CD4-positive, alpha-beta T cell treated with Interleukin-4 for 1 hour (primary cell): ENCODE measurements around the gene ZNF787.
A peak's percentile ranks its signal among the peaks of the same experiment; 100 is the strongest.

Experiments
- DNase-seq, 2 donors: peaks; one replicate each; pipeline ENCODE4 v3.0.0-alpha.2; 2020 to 2022

Gene ZNF787

DNA sequence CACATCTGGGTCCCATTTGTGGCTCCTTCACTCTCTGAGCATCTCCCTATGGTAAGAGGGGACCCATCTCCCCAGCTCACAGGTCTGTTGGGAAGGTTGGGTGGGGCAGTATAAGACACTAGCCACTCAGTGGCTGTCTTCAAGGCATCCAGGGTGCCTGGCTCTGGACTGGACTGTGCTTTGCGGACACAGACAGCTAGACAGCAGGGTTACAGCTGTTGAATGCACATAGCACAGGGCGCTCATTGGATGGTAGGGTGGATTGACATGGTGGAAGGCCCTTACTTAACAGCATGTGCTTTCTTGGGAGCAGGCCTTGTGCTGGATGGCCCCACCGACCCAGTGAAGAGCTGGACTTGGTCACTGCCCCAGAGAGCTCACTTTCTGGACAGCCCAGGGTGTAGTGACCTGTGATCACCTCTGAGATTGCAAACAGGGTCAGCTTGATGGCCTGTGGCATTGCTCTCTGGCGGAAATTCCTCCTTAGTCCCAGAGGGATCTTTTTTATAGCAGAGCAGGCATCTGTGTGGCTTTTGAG is 21.9 kb upstream of the ZNF787 start:
- no peak for DNase-seq

DNA sequence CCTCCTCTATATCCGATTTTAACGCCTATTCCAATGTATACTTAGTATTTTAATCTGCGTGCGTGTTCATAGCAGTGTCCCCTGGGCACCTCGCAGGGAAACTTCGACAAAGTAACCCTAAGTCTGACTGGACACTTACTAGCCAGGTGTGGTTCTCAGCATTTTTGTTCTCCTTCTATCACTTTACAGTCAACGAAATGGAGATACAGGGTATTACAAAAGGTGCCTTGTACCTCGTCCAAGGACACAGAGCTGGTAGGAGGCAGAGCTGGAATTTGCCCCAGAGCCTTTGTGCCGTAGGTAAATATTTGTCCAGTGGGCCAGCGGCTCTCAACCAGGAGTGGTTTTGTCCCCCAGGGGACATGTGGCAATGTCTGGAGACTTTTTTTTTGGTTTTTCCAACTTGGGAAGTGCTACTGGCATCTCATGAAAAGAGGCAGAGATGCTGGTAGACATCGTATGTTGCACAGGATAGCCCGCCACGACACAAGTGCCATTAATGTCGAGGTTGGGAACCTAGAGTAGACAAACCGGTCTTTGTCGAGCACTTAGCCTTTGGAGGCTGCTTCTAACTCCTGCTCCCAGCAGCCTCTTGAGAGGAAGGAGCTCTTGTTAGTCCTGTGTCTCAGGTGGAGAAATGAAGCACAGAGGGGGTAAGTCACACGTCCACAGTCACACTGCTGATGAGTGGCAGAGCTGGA is 21.1 kb upstream of the ZNF787 start:
- DNase-seq = no peak

DNA sequence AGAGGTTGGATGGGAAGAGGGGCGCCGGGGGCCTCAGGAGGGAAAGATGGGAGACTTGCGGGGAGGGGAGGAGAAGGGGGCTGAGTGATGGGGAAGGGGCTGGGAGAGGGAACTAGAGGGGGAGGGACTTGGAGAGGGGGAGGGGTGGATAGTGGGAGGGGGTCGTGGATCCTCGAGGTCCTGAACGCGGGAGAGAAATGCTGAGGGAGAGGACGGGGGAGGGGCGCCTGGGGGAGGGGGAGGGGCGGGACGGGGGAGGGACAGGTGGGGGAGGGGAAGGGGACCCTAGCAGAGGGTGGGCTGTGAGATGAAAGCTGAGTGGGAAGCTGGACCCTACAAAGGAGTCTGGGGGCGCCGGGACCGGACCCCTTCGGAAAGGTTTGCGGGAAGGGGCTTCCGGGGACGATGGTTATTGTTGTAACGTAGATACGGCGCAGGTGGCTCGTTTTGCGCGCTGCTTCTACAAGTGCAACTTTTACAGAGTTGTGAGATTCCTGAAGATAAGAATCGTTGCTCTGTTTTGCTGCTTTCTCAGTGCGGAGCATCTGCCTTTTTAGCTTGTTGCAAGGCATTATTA is 20.4 kb upstream of the ZNF787 start:
- DNase-seq = peak in 1 of 2 donors; percentile 33

DNA sequence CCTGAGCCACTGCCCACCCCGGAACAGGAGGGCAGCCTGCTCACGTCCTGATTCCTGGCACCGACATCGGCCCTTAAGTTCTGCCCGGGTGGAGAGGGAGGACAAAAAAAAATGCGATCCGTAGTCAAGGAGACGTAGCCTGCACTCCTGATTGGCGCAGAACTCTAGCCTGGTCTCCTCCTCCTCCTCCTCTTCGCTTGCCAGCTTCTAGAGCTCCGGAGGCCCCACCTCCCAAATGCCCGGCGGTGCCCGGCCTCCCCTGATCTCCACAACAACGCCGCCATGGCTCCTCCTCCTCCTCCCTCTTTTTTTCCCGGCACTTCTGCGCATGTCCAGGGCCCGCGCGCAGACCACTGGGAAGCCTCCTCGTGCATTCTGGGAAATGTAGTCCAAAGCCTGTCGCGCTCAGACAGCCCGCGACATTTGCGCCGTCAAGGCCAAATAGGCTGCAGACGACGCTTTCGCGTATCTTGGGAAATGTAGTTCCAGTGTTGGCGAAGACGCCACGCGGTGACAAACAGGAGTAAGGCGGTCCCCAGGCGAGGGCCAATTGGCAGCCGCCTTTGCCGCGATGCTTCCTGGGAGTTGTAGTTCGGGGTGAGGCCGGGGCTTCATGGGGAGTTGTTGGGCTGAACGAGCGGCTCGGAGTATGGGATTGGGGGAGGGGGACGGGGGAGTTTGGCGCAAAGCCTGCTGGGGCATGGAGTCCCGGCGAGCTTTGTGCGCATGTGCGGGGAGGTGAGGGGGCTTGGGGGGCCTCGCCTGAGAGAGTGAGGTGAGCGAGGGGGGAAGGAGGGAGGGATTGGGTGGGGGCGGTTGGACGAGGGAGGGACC is 19.7 kb upstream of the ZNF787 start, which contains the start of gene ZNF444:
TSS of gene ZNF444 (plus strand) at position 705 of the 834 bp plus-strand sequence. CDS start 5,625 bp downstream, outside the sequence.
- DNase-seq = peak; percentile 100

DNA sequence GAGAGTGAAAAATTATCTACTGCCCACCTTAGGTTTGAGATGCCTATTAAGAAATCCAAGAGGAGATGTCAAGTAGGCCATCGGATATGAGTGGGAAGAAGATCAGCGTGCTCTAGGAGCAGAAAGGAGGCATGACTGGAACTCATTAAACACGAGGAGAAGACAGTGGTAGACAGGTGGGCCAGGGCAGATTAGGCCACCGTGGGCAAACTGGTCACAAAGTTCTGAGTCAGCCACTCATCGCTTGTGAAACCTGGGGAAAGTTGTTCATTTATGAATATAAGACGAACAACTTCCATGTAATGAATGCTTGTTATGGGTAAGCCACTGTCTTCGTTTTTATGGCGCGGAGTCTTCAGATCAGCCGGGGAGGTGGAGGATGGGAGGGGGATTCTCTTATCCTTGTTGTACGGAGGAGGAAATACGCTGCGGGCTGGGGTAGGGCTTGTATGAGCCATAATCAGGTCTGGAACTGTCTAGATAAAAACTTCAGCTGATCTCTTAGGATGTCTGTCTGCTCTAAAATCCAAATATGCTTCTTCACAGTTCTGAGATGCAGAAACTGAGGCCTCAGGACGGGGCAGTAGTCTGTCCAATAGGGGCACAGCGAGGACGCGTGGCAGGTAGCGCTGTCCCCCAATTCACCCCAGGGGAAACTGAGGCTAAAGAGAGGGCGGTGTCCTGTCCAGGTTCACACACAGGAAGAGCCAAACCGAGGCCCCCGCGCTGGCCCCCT is 18.9 kb upstream of the ZNF787 start:
- DNase-seq = no peak

DNA sequence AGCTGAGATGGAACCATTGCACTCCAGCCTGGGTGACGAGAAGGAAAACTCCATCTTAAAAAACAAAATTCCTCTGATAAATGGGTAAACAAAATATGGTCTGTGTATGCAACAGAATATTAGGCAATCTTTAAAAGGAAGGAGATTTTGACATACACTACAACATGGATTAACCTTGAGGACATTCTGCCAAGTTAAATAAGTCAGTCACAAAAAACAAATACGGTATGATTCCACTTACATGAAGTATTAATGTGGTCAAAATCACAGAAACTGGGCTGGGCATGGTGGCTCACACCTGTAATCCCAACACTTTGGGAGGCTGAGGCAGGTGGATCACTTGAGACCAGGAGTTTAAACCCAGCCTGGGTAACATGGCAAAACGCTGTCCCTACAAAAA is 17.0 kb upstream of the ZNF787 start:
- no peak for DNase-seq

DNA sequence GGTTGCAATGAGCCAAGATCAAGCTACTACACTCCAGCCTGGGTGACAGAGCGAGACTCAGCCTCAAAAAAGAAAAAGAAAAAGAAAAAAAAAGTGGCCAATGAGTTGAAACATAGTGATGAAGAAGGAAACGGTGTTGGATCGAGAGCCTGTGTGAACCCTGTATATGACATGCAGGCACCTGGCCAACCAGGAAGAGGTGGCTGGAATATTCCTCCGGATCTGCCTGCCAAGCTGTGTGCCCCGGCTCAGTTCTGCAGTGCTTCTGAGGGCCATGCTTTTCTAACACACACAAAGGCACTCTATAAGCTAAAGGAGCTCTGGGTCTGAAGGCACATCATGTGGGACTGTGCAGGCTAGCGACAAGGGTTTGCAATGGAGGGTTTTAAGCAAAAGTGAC is 16.3 kb upstream of the ZNF787 start:
- DNase-seq = no peak

DNA sequence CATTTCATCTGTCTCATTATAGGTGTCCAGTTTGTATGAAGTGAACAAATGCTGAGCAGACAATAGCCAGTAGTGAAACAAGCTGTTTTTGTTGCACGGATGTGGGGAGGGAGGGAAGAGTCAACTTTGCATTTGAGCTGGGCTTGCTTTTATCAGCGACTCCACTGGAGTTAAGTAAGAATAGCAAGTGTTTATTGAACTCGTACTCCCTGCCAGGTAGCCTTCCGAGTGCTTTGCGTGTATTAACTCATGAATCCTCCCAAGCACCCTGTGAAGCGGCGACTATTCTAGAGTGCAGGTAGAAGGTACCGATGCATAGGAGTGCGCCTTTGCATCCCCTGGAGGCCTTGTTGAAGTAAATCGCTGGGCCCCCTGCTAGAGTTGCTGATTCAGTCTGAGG is 15.3 kb upstream of the ZNF787 start:
- no peak for DNase-seq

DNA sequence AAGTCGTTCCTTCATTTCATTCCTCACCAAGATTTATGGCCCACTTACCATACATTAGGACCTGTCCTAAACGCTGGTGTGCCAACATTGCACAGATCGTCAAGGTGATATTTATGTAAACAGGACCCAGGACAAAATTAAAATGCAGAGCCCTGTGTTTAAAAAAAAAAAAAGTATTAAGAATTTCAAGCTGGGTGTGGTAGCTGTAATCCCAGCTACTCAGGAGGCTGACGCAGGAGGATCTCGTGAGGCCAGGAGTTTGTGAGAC is 13.5 kb upstream of the ZNF787 start:
- DNase-seq = no peak

DNA sequence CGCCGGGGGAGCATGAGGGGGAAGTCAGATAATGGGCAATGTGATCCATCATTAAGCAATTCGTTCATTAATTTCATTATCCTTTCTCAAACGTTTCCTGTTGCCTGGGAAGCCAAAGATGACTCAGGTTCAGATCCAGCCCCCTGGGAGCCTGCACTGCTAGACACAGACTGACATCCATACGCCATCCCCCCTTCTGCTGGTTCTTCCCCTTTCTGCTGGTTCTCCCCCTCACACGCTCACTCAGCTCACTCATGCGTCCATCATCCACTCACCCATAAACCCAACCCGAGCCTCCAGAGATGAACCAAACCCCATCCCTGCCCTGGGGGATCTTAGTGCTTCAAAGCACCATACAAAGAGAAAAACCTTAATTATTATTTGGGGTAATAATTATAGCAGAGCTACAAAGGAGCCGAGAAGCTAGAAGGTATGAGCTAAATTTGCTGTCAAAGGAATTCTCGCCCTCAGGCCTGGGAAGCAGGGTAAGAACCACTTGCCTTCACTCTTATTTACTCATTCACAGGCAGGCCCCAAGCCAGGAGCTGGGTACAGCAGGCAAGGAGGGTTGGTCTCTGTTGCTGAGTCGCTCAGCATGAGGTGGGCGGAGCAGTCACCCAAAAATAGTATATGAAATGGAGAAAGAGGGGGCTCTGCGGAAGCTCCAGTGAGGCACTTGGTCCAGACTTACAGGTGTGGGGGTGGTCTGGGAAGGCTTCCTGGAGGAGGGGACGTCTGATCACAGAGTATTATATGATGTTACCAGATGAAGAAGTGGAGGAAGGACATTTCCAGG is 13.0 kb upstream of the ZNF787 start:
- DNase-seq = peak in 1 of 2 donors; percentile 38

DNA sequence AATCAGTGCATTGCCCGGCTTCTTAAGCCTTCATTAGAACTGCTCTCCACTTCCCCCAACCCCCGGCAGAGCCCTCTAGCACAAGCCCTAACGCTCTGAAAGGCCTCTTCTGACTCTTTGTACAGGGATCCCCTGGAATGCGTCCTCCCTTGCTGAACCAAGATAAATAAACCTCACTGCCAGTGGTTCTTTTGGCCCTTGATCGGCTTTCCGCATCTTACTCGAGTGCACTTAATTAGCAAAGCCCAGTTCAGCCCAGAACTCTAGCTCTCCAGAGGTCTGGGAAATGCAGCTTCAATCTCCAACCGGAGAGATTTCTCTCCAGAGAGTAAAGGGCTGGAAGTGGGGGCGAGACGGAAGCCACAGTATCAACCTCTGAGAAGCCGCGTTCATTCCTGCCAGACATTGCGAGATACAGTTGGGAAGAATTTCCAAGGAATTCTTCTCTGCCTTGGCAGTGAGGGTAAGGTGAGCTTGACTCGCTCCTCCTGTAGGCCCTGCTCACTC is 11.3 kb upstream of the ZNF787 start:
- no peak for DNase-seq

DNA sequence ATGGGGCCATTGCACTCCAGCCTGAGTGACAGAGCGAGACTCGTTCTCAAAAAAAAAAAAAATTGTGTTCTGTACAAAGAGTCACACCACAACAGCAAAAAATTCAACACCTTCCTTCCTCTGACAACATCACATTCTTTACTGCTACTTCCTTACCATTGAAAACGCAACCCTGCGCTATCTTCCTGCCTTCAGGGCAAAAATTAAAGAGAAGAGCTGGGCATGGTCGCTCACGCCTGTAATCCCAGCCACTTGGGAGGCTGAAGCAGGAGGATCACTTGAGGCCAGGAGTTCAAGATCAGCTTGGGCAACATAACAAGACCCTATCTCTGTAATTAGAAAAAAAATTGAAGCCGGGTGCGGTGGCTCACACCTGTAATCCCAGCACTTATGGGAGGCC is 10.6 kb upstream of the ZNF787 start:
- DNase-seq = no peak

DNA sequence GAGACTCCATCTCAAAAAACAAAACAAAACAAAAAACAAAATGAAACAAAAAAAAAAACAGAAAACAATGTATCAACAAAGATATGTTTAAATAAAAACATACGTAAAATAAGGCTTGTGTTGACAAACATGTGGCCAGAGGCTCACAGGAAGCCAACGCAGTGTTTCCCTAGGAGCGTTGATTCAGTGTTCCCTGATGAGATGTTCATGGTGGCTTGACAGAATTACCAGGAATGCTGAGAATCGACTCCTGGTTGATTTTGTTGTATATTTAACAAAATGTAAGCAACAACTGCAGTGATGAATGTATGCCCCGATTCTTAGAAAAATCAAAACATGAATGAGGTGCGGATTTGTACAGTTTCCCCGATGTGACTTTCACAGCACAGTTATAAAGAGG is 8.9 kb upstream of the ZNF787 start:
- no peak for DNase-seq

DNA sequence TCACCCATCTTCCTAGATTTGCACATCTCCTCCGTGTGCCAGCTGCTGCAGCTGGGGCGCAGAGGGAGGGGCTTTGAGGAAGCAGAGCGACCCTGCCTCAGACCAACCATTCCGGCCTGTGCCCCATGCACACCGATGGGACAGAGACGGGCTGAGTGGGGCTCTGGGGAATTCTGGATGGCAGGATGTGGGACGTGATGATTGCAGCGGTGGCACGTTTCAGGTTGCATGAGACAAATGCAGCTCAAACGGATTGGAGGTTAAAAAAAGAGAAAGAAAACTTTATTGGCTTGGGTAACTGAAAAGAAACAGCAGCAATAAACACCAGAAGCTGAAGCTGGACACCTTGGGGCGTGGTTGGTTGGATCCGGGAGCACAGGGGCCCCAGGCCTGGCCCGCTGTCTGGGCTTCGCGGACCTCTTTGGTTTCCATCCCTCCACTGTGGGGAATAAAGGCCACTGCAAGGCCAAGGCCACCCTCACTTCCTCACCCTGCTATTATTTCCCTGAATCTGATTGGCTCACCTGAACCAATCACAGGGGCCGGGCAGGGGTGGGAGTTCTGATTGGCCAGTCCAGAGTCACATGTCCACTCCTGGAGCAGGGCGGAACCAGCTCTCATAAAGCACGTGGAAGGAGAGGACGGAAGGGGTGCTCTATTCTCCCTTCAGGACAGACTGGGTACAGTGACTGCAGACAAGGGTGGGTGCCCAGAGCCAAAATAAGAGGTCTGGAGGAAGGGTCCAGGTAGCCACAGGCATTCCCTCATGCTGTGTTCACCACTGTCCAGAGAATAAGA is 6.1 kb upstream of the ZNF787 start:
- no peak for DNase-seq

DNA sequence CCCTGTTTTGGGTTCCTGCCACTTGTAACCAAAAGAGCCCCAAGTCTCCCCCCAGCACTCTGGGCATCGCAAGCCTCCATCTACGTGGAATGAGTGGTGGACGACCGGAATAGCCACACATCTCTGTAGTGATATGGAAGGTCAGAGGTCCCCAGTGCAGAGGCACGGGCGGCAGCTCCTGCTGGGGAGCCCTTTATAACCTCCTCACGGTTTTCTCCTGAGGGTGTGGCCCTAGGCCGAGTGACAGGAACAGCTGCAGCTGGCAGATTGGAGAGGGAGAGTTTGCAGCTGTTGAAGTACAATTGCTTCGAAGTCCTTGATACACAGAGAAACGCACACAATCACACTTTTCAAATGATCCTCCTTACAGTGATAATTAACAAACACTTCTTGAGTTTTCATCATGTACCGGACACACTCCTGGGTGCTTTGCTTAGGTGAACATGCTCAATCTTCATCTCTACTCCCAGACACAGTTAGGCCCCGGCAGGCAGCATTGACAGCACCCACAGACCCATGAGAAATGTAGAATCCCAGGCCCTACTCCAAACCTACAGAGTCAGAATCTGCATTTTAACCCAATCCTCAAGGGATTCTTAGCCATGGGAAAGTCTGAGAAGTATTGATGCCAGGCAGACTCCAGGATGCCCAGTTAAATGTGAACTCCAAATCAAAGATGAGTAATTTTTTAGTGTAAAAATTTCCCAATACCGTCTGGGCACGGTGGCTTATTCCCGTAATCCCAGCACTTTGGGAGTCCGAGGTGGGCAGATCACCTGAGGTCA is 4.9 kb upstream of the ZNF787 start:
- DNase-seq = no peak

DNA sequence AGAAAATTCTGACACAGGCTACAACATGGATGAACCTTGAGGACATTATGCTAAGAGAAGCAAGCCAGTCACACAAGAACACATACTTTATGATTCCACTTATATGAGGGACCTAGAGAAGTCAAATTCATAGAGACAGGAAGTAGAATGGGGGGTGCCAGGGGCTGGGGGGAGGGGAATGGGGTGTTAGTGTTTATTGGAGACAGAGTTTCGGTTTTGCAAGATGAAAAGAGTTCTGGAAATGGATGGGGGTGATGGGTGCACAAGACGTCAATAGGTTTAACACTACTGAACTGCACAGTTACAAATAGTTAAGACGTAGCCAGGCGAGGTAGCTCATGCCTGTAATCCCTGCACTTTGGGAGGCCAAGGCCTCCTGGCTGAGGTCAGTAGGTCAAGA is 3.5 kb upstream of the ZNF787 start:
- DNase-seq = peak; percentile 24 to 25

DNA sequence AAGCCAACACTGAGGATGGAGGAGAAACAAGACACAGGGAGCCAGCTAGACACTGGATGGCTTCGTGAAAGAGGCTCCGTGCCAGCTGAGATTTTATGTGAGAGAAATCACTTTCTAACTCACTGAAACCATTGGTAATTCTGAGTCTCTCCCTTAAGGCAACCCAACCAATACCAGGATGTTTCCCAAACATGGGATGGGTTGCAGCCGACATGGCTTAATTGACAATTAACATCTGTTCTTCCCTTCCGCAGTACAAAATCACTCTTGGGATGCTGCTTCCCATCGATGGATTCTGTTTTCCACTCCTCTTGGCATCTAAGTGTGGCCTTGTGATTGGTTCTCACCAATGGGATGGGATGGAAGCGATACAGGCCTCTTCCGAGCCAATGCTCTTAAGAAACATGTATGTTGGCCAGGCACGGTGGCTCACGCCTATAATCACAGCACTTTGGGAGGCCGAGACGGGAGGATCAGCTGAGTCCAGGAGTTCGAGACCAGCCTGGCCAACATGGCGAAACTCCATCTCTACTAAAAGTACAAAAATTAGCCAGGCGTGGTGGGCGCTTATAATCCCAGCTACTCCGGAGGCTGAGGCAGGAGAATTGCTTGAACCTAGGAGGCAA is 2.3 kb upstream of the ZNF787 start:
- no peak for DNase-seq

DNA sequence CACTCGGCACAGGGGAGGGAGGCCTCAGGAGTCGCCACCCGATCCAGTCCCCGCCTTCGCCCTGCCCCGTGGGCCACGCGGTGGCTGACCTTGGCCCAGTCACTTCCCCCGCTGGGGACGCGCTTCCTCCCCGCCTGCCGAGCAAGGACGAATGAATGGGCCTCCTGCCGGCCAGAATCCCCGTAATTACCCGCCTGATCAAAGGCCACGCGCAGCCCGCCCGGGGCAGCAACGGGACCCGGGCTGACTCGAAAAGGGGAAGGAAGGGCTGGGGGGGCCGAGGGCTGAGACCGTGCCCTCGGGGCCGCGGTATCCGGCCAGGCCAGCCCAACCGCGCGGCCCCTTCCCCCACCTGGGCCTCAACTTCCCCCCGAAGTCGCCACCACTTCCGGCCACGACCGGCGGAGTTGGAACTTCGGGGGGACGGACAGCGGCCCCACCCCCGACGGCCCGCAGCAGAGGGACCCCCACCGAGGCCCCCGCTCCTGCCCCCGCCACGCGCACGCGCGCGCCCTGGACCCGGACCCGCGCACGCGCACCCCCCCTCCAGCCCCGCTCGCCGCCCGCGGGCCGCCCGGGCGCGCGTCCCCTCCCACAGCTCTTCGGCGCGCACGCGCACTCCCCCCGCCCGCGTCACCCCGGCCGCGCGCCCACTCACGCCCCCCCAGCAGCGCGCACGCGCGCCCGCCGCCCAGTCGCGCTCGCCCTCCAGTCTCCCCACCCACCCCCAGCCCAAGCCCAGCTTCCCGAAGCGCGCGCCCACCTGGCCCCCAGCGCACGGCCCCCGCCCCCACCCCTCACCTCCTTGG is 520 bp downstream of the ZNF787 start:
- peak; percentile 82 to 84 for DNase-seq

DNA sequence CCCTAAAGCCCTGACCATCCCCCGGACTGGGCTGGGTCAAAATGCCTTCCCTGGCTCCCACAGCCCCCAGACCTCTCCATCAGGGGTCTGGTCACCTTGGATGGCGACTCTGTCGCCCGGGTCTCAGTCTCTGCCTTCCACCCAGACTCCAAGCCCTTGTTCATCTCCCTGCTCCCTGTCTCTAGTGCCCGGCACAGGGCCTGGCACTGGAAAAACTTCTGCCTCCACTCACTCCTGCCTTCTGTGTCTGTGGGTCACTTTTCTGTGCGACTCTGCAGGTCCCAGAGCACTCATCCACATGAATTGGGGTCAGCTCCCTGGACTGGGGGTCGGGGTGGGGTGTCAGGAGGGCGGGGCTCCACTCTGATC is 1.1 kb downstream of the ZNF787 start:
- no peak for DNase-seq
